Fibroblast of the conjunctiva (primary cell): ENCODE data around the gene ORAI1.
"Not testable (repeated sequence)": the region's sequence is repeated elsewhere in the genome, so short reads cannot be mapped to it uniquely, and the experiment has no call there.

Experiments
- DNase-seq: peaks from one replicate; pipeline ENCODE4 v3.0.0-alpha.2; 2010; ENCODE audit warnings: low read depth

The ORAI1 gene

DNA sequence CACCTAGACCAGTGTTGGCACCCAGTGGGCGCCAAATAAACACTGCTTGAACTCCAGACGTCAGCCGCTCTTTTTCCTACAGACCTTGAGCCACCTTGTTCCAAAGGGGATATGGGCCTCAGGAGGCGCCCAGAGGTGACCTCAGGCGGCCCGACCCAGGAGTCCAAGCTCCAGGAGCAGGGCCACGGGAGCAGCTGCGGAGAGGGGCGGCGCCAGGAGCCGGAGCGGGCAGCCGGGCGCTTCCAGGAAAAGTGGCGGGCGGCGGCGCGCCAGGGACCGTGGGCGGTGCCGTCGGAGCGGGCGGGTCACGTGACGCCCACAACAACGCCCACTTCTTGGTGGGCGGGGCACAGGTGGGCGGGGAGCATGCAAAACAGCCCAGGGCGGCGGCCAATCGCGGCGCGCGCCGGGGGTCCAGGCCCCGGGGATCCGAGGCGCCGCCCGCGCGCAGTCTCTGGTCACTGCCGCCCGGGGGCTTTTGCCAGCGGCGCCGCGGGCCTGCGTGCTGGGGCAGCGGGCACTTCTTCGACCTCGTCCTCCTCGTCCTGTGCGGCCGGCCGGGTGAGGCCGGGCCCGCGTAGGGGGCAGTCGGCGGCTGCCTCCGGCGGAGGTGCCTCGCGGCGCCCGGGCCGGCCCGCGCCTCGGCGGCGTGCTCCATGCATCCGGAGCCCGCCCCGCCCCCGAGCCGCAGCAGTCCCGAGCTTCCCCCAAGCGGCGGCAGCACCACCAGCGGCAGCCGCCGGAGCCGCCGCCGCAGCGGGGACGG is at the start of gene ORAI1:
ORAI1 (plus strand) TSS at position 444 of the 766 bp plus-strand sequence.
- DNase-seq, result peak; percentile 92

DNA sequence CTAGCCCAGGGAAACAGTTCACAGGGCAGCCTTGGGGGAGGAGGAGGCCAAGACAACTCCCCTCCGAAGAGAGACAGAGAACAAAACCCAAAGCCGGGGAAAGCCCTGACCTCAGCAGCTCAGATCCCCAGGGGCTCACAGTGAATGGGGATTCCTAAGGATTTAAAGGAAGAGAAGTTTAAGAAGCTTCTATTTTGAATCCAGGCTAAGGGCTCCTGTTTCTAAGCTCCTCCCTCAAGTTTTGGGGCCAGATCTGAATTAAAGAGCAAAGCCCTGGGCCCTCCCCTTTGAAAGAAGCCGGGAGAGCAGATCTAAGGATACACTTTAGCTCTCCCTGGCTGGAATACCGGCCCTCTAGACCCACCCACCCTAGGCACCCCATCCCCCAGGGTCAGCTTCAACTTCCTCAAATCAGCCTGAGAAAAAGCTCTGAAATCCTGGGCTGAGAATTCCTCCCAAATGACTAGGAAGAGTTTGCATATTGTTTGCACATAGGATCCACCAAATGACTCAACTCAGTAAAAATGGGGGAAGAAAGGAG is 49.4 kb upstream of the ORAI1 start:
- peak; percentile 55 for DNase-seq

DNA sequence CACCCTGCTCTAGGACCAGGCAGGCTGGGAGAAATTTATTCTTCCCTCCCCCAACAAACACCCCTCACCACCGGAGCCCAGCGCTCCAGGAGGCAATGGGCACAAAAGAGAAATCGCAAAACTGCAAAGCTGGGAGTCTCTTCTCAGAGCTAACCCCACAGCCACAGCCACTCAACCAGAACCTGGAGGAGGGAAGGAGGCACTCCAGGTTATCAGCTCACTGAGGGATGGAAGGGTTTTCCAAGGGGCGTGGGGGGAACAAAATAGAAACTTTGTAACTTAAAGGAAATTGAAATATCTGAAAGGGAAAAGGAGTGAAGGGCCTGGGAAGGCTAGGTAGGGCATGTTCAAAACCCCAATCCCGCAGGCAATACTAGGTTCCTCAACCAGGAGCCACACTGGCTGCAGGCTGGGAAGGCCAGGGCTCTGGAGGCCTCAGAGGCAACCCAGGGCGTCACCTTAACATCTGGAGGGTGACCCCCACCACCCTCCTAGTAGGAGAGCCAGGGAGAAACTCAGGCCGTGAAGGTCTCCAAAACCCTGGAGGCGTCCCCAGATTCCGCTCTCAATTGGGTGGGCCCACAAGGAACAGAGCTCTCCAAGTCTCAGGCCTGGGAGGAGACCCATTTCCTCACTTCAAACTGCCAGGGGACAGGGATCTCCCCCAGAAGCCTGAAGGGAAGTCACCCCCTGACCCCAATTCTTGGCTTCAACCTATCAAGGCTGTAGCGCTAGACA is 48.7 kb upstream of the ORAI1 start:
- DNase-seq, result no peak

DNA sequence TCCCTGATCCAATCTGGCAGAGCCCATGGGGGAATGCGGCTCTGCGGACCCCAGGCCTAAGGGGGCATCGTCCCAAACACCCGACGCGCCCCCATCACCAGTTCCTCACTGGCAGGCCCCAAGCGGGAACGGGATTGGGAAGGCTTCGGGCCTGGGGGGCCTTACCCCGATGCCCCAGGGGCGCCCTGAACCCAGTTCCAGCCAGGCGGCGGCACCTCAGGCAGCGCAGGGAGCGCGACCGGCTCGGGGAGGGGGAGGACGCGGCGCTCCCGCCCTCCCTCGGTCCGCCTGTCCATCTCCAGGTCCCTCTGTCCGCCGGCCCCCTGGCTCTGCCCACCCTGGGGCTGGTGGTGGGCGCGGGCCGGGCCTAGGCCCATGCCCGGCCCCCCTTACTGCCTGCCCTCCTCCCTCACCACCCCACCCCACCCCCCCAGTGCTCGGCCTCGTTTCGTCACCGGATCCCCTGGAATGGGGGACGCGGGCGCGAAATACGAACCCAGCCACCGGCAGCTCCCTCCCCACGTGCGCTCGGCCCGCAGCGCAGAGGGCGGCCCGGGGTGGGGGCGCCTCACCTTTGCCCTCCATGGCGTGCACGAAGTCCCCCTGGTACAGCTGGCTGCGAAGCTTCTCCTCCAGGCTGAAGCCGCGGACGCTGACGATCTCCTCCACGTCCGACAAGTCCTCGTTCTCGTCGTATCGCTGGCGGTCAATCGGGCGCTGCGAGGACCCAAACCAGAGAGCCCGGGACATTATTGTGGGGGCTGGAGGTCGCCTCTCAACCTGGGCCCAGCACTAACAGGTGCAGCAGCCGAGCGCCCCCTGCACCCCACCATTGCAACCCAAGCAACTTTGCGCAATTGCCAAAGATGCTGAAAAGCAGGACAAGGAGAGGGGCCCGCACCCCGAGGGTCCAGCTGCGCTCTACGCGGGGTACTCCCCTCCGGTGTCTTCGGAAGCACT is 47.8 kb upstream of the ORAI1 start:
- DNase-seq, result no peak

DNA sequence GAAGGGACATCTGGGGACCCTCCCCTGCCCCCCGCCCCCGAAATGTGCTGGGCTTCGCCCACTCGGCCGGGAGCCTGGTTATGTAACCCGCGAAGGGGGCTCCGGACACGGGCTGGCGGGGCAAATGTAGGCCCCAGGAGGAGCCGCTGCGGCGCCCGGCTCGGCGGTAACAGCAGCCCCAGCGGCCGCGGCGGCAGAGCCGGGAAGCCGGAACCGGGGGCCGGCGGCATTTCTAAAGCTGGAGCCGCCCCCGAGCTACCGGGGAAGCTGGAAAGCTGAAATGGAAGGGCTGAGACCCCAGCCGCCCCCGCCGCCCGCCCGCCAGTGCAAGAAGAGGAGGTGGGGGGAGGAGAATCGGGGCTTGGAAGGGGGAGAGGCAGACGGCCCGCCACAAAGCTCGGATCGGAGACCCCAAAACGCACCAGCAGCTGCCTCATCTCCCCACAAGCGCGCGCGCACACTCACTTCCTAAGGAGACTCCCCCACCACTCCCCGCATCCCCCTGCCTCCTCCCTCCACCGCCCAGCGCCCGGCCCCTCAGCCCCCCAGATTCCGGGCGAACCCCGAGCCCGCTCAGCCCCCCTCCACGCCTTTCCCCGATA is 47.0 kb upstream of the ORAI1 start:
- DNase-seq, result no peak

DNA sequence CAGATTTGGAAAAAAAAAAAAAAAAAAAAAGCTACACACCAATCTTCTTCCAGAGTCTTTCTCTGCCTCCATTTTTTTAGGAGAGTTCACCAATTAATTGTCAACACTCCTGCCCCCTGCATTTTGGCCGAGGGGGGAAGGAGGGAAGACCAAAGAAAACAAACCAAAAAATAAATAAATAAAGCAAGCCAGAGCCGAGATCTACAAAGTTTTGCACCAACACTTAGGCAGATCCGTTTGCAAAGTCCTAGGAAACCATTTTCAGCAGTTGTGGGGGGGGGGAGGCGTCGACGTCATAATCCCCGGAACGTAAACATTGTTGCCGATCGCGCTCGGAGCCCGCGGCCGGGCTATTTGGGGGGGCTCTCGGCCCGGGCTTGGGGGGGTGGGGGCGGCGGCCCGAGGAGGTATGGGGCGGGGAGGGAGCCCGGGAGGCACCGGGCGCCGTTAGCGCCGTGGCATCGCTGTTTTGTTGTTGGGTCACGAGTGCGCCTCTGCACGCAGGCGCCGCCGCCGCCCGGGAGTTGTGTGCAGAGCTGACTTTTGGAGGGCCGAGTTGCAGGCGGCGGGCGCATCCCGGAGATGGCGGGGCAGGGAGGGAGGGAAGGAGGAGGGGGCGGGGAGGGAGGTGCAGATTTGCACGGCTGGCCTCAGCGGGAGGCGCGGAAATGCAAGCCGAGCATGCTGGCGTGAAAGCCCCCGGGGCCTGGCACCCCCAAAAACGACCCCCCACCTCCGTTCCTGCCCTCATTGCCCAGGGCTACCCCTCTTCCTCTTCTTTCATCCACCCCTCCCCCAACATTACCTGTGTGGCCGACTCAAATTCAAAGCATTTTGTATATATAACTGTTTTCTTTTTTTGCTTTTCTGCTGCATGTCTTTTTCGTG is 46.1 kb upstream of the ORAI1 start:
- no peak for DNase-seq

DNA sequence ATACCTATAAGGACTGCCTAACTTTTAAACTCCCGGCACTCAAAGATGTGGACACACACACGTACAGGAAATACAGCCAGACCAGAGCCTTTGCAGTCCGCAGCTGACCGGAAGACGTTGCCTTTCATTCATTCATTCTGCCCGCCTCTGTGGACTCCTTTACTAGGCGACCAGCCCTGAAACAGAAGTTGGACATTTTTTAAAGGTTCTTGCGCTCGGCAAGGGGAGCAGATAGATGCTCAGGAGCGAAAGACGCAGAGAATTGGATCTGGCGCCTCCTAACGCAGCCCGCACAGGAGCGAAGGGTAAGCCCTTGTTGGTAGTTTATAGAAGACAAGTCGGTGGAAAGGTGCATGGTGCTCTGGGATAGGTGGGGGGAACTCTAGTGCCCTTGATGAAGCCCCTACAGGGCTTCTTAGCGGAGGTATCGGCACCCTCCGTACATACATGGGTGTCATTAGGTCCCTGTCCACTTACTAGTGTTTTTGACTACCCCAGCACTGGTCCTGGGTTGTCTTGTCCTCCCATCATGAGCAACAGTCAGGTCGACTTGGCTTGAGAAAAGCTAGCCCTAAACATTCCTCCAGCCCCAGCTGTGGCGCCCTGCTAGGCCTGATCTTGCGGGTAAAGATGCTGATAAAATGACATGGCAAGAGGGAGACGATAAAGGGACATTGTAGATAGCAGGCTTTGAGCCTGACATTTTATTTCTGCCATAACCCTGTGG is 45.2 kb upstream of the ORAI1 start, which contains the start of gene KDM2B:
KDM2B (minus strand) TSS at position 65 of the 727 bp plus-strand sequence. CDS start 112 bp downstream, outside the sequence.
- DNase-seq, result no peak

DNA sequence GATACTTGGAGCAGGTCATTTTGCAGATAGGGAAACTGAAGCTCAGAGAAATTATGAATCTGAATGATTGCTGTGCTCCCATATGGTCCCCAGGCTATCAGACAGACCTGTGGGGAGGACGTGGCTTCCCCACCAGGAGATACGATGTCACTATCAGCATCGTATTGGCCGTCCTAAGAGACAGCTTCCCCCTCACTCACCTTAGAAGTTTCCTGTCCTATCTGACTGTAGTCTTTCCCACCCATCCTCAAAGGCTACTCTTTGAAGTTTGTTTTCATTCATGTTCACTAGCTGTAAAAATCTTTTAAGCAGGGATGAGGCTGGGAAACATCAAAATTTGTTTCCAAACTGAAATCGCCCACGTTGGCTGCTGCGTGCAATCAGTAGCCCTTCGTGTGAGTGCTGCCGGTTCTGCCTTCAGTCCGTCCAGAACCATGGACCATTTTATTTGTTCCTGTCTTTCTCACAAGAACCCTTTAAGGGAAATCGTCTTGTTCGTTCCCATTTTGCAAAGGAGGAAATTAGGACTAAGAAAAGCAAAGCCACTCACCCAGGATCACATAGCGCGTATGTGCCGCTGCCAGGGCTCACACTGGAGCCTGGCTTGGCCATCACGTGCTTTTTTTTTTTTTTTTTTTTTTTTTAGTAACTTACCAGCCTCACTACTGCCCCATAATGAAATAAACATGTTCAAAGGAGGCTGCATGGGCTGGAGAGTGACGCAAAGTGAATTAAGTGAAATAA is 44.5 kb upstream of the ORAI1 start:
- peak; percentile 46 for DNase-seq

DNA sequence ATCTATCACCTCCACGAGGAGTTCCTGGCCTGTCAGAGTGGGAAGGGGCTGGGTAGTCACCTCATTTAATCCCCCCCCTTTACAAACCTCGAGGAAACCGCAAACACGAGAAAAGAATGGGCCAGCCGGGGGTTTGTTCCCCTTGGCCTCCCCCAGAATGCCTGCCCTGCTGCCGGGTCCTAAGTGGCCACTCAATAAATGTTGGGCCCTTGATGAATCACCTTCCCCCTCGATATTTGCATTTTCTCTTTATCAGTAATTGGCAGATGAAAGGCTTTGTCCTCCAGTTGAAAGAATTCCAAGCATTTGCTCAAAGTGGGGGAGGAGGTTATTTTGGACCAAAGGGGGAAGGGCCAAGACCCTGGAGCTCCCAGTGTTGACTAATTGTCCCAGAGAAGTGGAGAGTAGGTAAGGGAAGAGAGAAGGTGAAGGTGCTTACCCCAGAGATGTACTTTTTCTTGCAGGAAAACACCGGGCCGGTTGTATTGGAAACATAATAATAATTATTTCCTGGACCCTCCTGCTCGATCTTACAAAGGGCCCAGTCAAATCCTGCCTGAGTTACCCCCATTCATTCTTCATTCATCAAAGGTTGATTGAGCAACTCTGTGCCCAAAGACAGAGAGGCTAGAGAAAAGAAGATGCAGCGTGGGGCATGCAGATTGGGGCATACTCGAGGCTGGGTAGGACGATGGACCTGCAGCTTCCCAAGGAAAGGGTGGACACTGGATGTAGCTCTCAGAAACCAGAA is 43.6 kb upstream of the ORAI1 start:
- no peak for DNase-seq

DNA sequence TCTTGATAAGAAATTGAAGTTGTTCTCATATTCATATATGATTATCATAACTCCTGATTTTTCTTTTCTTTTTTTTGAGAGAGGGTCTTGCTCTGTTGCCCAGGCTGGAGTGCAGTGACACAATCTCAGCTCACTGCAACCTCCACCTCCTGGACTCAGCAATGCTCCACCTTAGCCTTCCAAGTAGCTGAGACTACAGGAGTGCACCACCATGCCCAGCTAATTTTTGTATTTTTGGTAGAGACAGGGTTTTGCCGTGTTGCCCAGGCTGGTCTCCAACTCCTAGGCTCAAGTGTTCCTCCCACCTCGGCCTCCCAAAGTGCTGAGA is 43.0 kb upstream of the ORAI1 start:
- DNase-seq, result not testable (repeated sequence)

DNA sequence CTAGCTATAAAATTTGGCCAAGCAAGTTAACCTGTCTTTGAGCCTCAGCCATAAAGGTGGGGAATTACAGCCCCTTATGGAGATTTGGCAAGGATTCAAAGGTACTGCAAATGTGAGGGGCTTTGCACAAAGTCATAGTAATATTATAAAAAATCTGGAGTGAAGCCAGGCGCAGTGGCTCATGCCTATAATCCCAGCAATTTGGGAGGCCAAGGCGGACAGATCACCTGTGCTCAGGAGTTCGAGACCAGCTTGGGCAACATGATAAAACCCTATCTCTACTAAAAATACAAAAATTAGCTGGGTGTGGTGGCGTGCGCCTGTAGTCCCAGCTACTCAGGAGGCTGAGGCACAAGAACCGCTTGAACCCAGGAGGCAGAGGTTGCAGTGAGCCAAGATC is 41.4 kb upstream of the ORAI1 start:
- not testable (repeated sequence) for DNase-seq

DNA sequence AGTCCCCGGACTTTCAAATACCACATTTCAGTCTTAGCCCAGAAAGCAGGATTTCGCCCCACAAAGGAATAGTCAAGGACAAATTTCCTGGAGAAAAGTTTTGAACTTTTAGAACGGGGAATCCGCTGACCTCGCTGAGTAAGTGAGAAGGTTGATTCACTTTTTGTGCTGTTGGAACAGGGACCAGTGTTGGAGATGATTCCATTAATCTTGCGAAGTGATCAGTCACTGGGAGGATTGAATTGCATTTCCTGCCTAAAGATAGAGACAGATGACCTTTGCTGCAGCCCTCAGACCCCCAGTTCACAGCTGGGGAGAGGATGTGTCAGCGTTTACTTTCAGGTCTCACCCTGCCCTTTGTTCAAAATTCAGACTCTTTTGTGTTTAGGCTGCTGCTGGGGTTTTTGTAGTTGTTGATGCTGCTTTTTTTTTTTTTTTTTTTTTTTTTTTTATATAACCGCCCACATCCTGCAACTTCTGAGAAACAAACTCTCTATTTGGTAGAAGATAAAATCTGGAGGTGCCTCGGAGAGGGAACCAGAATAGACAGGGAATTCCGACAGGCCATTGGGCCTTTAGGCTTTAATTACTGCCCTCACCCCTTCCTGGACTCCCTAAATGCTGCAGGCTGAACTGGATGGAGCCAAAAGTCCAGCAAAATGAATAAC is 35.7 kb upstream of the ORAI1 start:
- no peak for DNase-seq

DNA sequence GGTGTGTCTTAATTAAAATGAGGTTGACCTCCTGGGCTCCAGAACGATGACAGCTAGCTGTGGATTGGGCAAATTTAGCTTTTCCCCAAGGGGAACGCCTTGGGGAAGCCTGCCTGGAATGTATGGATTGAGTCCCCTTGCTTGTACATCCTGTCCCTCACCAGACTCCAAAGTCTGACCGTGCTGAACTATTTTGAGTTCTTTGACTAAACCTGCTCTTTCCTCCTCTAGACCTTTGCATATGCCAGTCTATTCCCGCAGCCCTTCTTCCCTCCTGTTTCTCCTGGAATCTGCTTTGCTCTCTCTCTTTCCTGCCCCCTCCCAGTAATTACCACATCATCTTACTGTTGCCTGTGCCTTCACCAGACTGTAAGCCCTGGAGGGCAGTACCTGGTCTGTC is 34.0 kb upstream of the ORAI1 start:
- DNase-seq, result no peak

DNA sequence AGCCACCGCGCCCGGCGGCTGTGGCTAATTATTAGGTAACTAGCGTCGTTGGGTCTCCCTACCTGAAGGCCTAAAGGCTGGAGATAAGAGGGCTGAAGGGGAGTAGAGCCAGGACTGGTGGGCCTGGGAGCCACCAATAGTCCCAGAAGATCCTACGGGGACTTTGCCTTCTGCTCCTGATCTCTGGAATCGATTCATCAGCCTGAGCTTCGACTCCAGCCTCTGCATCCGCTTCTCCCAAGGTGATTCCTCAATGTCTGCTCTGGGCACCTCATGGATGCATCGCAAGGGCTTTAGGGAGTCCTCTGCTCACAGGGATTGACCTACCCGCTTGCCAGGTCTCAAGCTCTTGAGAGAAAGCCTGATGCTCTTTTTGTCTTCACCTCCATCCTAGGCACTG is 30.8 kb upstream of the ORAI1 start:
- DNase-seq, result no peak

DNA sequence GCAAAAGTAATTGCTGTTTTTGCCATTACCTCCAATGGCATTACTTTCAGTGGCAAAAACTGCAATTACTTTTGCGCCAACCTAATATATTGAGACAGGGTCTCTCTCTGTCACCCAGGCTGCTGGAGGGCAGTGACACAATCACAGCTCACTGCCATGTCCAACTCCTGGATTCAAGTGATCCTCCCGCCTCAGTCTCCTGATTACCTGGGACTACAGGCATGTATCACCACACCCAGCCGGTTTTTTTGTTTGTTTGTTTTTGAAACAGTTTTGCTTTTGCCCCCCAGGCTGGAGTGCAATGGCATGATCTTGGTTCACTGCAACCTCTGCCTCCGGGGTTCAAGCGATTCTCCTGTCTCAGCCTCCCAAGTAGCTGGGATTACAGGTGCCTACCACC is 29.8 kb upstream of the ORAI1 start:
- no peak for DNase-seq

DNA sequence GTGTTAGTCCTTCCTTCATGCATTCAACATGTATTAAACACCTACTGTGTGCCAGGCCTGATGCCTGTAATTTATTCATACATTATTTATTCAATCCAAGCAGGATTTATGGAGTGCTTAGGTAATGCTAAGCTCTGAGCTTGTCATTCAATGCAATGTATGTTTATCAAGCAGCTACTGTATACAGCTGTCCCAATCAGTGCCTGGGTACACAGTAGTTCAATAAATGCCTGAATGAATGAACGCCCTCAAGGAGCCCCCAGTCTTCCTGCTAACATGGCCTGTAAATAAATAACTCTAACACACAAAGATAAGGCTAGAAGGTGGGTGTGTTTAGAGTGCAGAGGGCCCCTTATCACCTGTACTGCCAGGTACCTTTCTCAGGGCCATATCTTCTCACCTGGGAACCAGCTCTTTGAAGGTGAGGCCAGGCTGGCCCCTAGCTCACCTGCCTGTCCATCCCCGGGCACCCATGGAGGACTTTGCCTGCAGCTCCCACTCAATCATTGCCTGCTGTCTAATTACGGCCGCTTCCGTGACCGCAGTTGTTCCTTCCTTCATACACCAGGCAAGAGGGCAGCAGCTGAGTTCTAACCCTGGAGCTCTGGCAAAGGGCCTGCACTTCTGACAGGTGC is 25.5 kb upstream of the ORAI1 start:
- no peak for DNase-seq

DNA sequence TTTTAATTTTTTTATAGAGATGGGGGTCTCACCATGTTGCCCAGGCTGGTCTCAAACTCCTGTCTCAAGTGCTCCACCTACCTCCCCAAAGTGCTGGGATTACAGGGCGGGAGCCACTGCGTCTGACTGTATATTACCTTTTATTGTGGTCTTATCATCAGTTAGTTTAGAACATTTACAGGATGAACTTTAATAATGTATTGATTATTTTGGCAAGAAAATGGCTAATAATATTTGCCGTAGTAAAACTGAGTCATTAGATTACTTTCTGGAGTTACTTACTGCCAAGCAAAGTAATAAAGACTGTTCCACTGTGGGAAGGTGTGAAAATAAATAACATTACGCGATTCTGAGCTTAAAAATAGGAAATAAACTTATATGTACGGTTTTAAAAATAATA is 23.6 kb upstream of the ORAI1 start:
- DNase-seq, result no peak
